Keratinocyte (primary cell): Measurements from ENCODE around the gene LNPEP. TPM values are rescaled to one million over a fixed set of nuclear protein-coding genes. Genes with fewer than 3 reads are reported as not detected.

Experiments
- DNase-seq: peaks from one replicate; pipeline ENCODE4 v3.0.0-alpha.2; 2011; ENCODE audit warnings: low read depth, missing footprints, low spot score
- FAIRE-seq: peaks from 2 replicates; lab custom pipeline; 2011; peaks lifted over from hg19 to GRCh38; lab: Jason Lieb, UNC
- H2AFZ ChIP-seq: 2 replicates; pipeline ENCODE4 v1.6.0; 2012; ENCODE audit warnings: low read length, control low read depth, inconsistent platforms; ENCODE audit not compliant: control insufficient read depth
- H3K27ac ChIP-seq: 2 replicates; pipeline ENCODE4 v1.5.1; 2011; ENCODE audit warnings: low read length; ENCODE audit not compliant: control insufficient read depth, insufficient read depth
- H3K27me3 ChIP-seq: 3 replicates; pipeline ENCODE4 v1.6.0; 2011; ENCODE audit warnings: low read length; ENCODE audit not compliant: control insufficient read depth, insufficient read depth; ENCODE audit errors: extremely low read depth
- H3K36me3 ChIP-seq, 2 experiments: 2 replicates in 1 of 2; 3 replicates in 1 of 2; pipeline ENCODE4 v1.5.1; 2011; ENCODE audit warnings: low read length in 2 of 2, mild to moderate bottlenecking in 1 of 2; ENCODE audit not compliant: control insufficient read depth in 2 of 2, insufficient read depth in 2 of 2; ENCODE audit errors: extremely low read depth in 1 of 2
- H3K4me1 ChIP-seq: 3 replicates; pipeline ENCODE4 v1.5.1; 2011; ENCODE audit warnings: low read length; ENCODE audit not compliant: control insufficient read depth, insufficient read depth; ENCODE audit errors: extremely low read depth
- H3K4me2 ChIP-seq: 3 replicates; pipeline ENCODE4 v1.6.0; 2011; ENCODE audit warnings: low read depth, low read length; ENCODE audit not compliant: control insufficient read depth, insufficient read depth; ENCODE audit errors: extremely low read depth
- H3K4me3 ChIP-seq, 3 experiments: fragments of 200-600 bp in 1 of 3; sonication (generic) in 1 of 3; 2 replicates in 2 of 3; 3 replicates in 1 of 3; pipeline ENCODE4 v1.5.1; 2011 to 2016; ENCODE audit warnings: low read length in 3 of 3, mild to moderate bottlenecking in 3 of 3, control low read depth in 2 of 3, inconsistent platforms in 1 of 3, low read depth in 1 of 3, mixed read lengths in 1 of 3, mixed run types in 1 of 3, moderate library complexity in 1 of 3; ENCODE audit not compliant: control insufficient read depth in 2 of 3, insufficient read depth in 2 of 3; ENCODE audit errors: extremely low read depth in 1 of 3
- H3K79me2 ChIP-seq: 2 replicates; pipeline ENCODE4 v1.6.0; 2012; ENCODE audit warnings: low read length; ENCODE audit not compliant: control insufficient read depth, insufficient read depth
- H3K9ac ChIP-seq: 3 replicates; pipeline ENCODE4 v1.6.0; 2011; ENCODE audit warnings: low read length; ENCODE audit not compliant: control insufficient read depth, insufficient read depth; ENCODE audit errors: extremely low read depth
- H3K9me1 ChIP-seq: 3 replicates; pipeline ENCODE4 v1.6.0; 2011; ENCODE audit warnings: low read length; ENCODE audit not compliant: control insufficient read depth, insufficient read depth; ENCODE audit errors: extremely low read depth
- H3K9me3 ChIP-seq: 2 replicates; pipeline ENCODE4 v1.5.1; 2012; ENCODE audit warnings: low read depth, low read length; ENCODE audit not compliant: control insufficient read depth
- H4K20me1 ChIP-seq: 3 replicates; pipeline ENCODE4 v1.6.0; 2011; ENCODE audit warnings: low read length; ENCODE audit not compliant: control insufficient read depth, insufficient read depth; ENCODE audit errors: extremely low read depth
- EZH2 ChIP-seq: IDR thresholded peaks from one replicate; pipeline ENCODE4 v1.6.1; 2012; ENCODE audit warnings: inconsistent platforms, mild to moderate bottlenecking, low read length, moderate library complexity
- dilution Hi-C: fragments of 300-500 bp; cut with MboI; formaldehyde crosslinking; loops from one replicate; pipeline ENCODE4 v1.7.0; 2020; ENCODE audit warnings: low sequenced_read_pairs; ENCODE audit not compliant: extremely low pct_ligation_motif_present
- polyA plus RNA-seq, 5 experiments: library from polyadenylated mRNA; depleted of rRNA in 3 of 5; stranded (reverse) in 3 of 5; stranded (forward) in 1 of 5; unstranded in 1 of 5; fragments of >200 nt; gene quantifications; 1 replicate in 1 of 5; 2 replicates in 3 of 5; 3 replicates in 1 of 5; pipeline versions ENCODE4 v1.2.1 to v1.2.3, GENCODE V29; 2011 to 2012; ENCODE audit warnings: missing spikeins in 2 of 5, low read depth in 1 of 5, low replicate concordance in 1 of 5
- TF ChIP-seq, protein P1 (sequence below), 3 experiments: IDR thresholded peaks in 1 of 3; conservative IDR thresholded peaks in 1 of 3; optimal IDR thresholded peaks in 1 of 3; 2 replicates in 2 of 3; 3 replicates in 1 of 3; pipeline versions ENCODE3 to v1.5.1; 2011; ENCODE audit warnings: low read length in 3 of 3, mild to moderate bottlenecking in 3 of 3, moderate library complexity in 2 of 3, control low read depth in 1 of 3, inconsistent platforms in 1 of 3; ENCODE audit not compliant: insufficient read depth in 2 of 3; ENCODE audit errors: extremely low read depth in 1 of 3

Gene LNPEP
- polyA plus RNA-seq, 1 donor (not counting 4 experiments of a cell fraction or from before 2014, with no cell fraction given): 26.6 TPM

DNA sequence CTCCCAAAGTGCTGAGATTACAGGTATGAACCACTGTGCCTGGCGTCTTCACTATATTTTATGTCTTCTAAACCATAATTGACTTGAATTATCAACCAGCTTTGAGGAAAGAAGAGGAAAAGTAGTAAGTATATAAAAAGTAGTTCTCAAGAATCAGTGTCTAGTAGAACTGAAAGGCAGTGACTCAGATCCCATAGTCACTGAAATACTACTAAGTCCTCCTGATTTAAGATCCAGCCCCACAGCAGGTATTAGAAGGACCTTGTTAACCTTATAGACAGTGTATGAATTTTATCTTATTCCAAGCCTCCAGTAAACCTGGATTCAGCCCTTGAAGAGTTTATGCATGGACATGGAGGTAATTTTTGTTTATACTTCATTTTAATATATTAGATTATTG is 31.5 kb downstream of the LNPEP start:
- H3K79me2 ChIP-seq: peaks cover 64% of the 10 kb centered on the region
- H3K9me1 ChIP-seq: no peaks in the 10 kb centered on the region
- H3K9me3 ChIP-seq: no peaks in the 10 kb centered on the region
- TF ChIP-seq, protein P1, sequence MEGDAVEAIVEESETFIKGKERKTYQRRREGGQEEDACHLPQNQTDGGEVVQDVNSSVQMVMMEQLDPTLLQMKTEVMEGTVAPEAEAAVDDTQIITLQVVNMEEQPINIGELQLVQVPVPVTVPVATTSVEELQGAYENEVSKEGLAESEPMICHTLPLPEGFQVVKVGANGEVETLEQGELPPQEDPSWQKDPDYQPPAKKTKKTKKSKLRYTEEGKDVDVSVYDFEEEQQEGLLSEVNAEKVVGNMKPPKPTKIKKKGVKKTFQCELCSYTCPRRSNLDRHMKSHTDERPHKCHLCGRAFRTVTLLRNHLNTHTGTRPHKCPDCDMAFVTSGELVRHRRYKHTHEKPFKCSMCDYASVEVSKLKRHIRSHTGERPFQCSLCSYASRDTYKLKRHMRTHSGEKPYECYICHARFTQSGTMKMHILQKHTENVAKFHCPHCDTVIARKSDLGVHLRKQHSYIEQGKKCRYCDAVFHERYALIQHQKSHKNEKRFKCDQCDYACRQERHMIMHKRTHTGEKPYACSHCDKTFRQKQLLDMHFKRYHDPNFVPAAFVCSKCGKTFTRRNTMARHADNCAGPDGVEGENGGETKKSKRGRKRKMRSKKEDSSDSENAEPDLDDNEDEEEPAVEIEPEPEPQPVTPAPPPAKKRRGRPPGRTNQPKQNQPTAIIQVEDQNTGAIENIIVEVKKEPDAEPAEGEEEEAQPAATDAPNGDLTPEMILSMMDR (optimal IDR thresholded peaks at IDR 0.05 in 1 of 3, IDR thresholded peaks at IDR 0.05 in 1 of 3, conservative IDR thresholded peaks at IDR 0.05 in 1 of 3; ENCODE audit: extremely low read depth in 1 of 3, insufficient read depth in 2 of 3, low read length in 3 of 3): no peak
- no peak for TF ChIP-seq EZH2
- H3K4me3 ChIP-seq: no peak overlapping the region
- no peaks in the 10 kb centered on the region for H3K36me3 ChIP-seq
- no peaks in the 10 kb centered on the region for H4K20me1 ChIP-seq
- dilution Hi-C loops: no loop called here
- H2AFZ ChIP-seq: no peak overlapping the region
- H3K27me3 ChIP-seq: no peaks in the 10 kb centered on the region
- H3K4me2 ChIP-seq: no peak overlapping the region
- no peak overlapping the region for H3K9ac ChIP-seq
- FAIRE-seq (peak; percentile 67), DNase-seq (no peak)
- no peak overlapping the region for H3K27ac ChIP-seq
- peaks cover 27% of the 10 kb centered on the region for H3K4me1 ChIP-seq

DNA sequence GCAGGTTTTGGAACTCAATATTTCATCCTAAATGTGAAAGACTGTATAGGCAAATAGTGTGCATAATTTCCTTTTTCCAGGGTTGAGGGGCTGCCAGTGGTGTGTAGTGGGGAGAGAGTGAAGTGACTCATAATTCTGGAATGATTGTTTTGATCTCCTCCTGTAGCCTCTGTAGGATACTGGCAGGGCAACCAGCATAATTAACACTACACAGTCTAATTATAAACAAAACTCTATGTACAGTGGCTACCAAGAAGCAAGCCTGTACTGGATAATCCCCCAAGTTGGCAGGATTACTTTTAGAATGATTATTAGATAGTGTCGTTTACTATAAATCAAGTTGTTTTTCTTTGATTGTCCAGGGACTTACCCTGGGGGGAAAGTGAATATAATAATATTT is 32.2 kb downstream of the LNPEP start:
- Histone ChIP-seq H3K4me3 (no peak overlapping the region), H3K4me2 (peak overlapping the region; percentile 57), H3K4me1 (peaks cover 20% of the 10 kb centered on the region), H3K9me1 (no peaks in the 10 kb centered on the region), H3K36me3 (no peaks in the 10 kb centered on the region), H4K20me1 (no peaks in the 10 kb centered on the region), H3K79me2 (peaks cover 67% of the 10 kb centered on the region), H3K27me3 (no peaks in the 10 kb centered on the region), H3K27ac (peak overlapping the region; percentile 33), H2AFZ (no peak overlapping the region), H3K9ac (no peak overlapping the region), H3K9me3 (no peaks in the 10 kb centered on the region)
- dilution Hi-C loops: no loop called here
- FAIRE-seq: peak; percentile 74
- no peak for DNase-seq
- TF ChIP-seq, protein P1 (optimal IDR thresholded peaks at IDR 0.05 in 1 of 3, IDR thresholded peaks at IDR 0.05 in 1 of 3, conservative IDR thresholded peaks at IDR 0.05 in 1 of 3; ENCODE audit: extremely low read depth in 1 of 3, insufficient read depth in 2 of 3, low read length in 3 of 3): no peak
- TF ChIP-seq EZH2: no peak
